Measurements from ENCODE around the gene ZBTB16.

Gene ZBTB16

DNA sequence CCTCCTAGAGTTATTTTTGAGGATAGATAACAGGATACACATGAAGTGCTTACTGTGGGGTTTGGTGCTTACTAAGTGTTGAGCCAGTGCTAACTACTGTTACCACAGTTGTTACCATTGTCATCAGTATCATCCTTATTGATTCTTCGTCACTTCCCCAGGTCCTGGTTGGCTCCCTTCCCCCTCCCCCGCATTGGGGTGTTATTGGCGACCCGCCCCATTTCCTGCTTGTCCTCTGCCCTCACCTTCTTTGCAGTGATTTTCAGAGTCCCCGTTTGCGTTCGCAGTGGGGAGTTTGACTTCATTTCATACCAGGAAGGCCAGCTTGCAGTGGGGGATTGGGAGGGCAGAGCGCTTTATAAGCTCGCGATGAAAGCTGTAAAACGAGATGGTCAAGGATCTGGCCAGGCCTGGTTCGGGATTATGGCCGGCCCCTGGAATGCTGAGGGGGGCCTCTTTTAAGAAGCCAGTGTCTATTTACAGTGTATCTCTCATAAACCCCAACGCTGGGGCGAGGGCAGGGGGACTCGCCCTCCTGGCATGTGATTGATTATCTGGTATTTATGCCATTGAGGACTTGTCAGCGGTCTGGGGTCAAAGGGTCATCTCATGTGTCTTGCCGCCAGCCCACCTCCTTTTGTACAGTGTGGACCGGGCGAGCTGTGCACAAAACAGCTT, 152.1 kb downstream of the ZBTB16 start:
- no peak for DNase-seq (ENCODE audit: low spot score)

DNA sequence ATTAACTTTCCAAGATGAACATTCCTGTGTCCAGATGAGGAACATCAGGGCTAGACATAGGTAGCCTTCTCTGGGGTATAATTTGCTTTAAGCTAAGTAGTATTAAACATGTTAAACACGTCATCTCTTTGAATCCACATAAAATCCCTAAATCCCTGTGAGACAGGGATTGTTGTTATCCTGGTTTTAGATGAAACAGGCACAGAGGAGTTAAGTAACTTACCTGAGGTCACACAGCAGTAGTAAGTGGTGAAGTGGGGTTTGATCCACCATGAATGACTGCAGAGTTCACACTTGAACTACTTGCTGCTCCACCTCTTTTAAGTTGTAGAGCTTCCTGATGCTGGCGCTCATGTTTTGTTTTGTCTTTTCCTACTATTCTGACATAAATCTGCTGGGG, 154.1 kb downstream of the ZBTB16 start:
- DNase-seq (ENCODE audit: low spot score) = no peak

DNA sequence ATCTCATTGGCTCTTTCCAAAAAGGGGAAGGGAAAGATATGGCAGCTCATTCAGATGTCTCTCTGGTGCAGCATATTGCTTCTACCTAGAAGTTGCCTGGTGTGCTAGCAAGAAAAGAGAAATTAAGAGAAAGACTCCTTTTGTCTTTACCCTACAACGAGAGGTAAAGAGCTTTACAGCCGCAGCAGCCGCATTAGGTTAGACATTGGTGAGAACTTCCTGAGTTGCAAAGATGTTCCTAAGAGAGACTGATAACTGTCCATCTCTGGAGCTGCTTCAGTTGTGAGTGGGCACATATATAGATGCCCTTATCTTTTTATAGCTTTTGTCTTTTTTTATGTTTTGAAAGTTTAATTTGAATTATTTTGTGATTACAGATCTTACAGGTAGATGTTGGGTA, 155.9 kb downstream of the ZBTB16 start:
- DNase-seq (ENCODE audit: low spot score) = no peak

DNA sequence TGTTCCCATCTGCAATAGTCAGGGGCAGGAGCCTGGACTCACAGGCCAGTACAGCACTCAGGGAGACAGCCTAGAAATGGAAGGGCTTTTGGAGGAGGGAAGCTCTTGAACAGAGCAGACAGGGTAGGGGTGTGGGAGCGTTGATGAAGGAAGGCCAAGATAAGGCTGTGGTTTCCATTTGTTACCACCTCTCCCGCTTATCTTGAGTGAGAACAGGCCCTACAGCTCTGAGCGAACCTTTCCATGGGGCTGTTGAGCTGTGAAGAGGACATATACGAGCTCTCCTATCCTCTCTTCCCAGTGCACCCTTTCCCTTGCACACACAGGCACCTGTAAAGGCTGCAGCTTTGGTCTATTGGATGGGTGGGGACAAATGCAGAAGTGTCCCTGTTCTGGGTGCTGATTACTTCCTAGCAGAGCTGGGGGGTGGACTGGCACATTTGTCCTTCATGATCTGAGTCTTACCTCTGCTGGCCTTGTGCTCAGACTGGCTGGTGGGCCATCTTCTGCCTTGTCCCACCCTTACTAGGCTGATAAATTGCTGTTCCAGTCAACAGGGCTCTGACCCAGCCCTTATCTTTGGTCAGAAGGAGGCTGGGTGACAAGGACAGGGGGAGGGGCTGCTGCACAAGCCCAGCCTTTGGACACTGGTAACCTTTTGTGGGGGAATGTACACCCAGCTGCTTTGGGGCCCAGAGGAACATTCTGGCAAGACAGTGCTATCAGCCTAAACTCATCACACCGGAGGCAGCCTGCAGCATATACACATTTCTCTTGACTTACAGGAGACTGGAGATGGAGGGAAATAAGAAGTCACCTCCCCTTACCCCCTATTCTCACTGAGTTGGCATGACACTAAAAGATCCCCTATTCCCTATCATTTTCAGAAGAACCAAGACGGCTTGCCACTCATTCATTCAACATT, 156.6 kb downstream of the ZBTB16 start:
- DNase-seq (ENCODE audit: low spot score) = no peak

DNA sequence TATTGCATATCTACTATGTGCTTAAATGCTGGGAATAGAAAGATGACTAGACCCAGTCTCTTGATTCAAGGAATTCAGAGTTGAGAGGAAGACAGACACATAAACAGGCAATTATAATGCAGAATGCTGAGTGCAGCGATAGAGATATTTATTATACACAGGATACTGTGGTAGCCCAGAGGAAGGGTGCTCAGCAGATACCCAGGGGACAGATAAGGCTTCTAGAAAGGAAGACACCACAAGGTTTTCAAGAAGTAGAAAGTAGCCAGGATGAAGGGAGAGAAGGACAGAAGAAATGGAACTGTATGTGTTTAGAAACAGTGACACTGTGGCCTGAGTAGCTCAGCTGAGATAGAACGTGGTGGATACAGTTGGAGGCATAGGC, 157.3 kb downstream of the ZBTB16 start:
- peak; percentile 6 for DNase-seq (ENCODE audit: low spot score)

DNA sequence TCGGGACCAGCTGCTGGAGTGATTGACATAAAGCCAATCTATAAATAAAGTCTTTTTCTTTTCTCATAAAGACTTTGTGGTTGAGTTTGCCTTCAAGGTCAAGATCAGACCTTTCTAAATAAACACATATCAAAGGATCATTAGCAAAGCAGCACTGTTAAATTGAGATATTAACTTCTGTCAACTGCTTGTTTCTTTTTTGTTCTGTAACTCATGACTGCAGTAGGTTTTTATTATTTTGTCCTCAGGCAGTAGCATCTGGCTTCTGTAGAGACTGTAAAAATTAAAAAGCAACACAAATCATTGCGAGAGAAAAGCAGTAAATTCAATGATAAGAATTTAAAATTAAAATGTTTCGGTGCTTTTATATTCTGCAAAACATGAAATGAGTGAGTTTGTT, 159.0 kb downstream of the ZBTB16 start:
- DNase-seq (ENCODE audit: low spot score) = no peak

DNA sequence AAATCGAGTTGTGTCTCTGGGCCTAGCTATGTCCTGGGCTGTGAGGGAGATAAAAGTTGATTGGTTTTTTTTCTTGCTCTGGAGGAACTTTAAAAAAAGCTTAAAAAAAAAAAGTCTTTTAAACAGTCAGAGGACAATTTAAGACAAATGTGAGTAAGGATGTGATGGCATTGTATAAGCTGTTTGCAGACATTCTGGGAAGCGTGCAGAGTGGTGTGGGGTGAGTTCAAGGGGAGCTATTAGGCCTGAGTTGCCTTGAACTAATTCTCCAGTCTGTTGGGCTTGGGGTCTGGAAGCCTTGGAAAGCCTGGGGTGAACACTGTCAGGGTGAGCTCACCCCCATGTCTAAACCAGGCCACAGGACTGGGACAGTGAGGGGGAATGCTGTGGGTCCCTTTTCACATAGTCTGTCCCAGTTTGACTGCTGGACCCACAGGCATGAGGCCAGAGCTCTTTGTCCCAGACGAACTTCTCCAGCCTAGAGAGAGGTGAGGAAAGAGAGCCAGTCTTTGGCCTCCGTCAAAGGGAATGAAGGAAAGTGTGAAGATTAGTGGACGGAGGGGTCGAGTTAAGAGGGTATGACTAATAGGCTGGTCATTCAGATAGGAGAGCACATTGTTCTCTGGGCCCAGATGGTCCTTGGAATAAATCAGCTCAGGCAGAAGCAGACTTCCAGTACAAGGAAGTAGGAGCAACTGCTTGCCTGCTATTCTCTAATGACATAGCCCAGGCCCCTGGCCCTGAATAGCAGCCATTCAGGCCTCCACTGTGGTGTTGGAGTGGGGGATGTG, 160.2 kb downstream of the ZBTB16 start:
- DNase-seq (ENCODE audit: low spot score) = no peak

DNA sequence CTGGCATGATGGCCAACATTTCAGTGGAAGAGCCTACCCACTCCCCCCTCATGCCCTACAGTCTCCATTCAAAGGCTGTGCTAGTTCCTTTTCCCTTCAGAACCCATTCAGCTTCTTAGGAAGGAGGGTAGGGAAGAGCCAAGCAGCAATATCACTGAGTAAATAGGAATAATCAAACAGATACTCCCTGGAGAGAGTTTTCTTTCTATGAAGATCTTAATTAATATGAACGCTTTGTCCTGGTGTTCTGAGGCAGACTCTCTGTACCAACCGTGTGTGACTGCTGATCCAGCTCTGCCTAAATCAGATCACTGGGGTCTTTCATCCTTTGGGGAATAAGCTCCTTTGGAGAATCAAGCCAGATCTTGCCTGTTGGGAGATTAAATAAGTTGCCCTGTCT, 161.5 kb downstream of the ZBTB16 start:
- no peak for DNase-seq (ENCODE audit: low spot score)

DNA sequence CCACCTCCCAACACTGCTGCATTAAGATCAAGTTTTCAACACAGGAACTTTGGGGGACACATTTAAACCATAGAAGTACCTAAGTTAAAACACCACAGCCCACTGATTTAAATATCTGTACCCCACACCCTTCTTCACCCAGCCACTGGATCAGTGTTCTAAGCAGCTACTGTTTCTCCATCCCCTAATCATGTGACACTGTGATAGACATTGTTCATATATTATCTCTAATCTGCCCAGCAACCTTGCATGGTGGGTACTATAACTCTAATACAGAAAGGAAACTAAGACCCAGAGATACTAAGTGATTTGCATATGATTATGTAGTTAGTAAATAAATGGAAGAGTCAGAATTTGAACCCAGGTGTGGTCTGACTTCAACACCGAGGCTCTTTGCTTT, 166.2 kb downstream of the ZBTB16 start:
- DNase-seq (ENCODE audit: low spot score) = no peak

DNA sequence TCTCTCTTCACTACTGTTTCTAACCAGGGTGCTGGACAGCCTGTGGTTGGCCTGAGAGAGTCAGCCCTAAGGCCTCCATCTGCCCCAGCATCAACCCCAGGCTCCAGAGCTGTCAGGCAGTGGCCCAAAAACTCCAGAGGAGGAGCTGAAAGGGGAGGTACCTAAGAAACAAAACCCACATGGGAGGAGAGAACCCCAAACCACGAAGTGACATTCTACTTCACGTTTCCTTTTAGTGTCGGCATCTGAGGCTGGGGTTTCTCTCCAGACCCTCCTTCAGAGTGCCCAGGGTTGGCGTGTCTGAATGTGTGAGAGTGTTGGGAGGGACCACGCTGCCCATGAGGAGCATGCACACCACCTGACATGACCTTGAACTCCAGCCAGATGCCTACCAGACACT, 166.8 kb downstream of the ZBTB16 start:
- no peak for DNase-seq (ENCODE audit: low spot score)

DNA sequence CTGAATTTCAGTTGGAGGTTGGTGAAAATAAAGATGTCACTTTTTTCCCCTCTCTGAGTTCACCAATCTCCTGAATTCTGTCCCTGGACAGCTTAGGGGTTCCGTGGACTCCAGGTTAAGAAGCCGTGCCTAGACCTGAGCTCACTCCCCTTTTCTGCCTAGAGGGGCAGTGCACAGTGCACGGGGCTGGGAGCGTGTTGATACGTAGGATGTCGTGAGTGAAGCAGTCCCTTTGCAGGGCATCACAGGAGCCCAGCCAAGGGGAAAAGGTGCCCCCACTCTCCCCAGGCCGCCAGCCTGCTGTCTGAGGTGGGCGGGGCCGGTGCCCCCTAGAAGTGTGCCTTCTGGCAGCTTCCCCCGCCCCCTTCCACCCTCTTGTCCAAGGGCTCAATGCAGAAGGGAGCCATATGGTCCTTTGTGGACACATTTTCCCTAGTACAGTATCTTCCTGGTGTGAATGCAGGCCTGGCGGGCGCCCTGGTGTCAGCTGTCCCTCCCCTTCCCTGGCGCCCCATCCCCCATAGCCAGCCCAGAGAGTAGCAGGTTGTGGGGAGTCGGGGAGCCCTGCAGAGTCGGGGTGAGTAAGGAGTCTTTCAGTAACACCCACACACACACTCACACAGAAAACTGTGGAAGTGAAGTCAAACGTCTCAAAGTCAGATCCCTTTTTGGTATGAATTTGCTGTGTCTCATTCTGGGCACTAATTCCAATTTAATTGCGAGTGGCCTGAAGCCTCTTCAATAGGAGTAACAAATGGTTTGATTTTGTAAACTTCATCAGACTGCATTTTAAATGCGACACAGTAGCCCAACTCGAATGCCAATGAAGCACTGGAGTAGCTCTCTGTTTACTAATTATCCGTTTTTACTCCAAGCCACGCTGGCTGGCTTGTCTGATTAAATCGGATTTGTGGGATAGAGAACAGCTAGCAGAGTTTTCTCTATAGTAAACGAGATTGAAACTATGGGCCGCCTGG, 169.2 kb downstream of the ZBTB16 start:
- no peak for DNase-seq (ENCODE audit: low spot score)

DNA sequence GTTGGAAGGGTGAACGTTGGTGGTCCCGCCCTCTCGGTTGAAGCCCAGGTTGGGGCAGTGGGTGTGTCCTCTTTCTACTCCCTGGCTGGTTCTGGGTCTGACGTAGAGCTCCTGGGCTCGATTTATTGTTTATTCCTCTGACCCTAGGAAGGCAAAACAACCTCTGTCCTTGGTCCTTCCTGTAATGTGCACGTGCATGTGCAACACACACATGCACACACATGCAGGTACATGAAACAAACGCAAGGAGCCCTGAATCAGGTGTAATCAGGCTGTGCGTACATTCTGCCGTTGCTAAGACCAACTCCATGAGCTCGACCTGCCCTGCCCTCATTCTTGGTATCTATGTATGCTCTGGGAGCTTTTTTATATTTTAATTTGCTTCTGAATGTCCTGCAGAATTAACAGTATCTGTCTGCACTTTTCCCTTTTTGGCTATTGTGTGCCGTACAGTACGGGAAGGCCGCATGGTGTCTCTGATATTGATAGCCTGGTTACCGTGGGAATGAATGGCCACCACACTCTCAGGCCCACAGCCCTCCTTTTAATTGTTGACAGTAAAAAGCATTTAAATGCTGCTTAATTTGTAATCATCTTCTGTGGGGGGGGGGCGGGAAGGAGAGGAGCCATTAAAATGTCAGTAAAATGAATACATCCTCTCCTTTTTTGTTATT, 170.7 kb downstream of the ZBTB16 start:
- DNase-seq (ENCODE audit: low spot score) = no peak

DNA sequence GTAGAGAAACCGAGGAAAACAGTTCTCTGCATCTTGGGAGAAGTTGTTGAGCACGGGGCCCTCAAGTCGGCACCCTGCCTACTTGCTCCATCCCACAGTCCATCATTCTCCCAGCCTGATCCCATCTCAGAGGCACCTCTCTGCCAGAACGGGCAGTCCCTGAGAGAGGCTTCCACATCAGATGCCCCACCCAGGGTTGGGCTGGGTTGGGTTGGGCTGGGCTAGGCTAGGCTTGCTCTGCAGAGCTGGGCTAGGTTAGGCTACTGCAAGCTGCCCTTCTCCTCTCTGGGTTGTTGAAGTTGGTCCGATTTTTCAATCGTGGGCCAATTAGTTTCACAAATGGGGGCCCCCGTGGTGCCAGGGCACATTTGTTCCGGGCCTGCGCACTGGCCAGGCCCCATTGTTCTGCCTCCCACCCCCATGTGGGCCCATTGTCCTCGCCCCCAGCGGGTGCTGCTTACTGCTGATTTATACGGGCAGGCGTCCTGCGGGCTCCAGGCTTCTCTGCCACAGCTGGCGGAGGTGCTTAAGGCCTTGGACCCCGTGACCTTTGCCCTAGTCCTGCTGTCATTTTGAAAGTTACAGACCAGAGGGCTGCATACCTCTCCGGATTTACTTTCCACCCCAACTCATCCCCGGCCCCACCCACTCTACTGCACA, 173.0 kb downstream of the ZBTB16 start:
- DNase-seq (ENCODE audit: low spot score) = no peak

DNA sequence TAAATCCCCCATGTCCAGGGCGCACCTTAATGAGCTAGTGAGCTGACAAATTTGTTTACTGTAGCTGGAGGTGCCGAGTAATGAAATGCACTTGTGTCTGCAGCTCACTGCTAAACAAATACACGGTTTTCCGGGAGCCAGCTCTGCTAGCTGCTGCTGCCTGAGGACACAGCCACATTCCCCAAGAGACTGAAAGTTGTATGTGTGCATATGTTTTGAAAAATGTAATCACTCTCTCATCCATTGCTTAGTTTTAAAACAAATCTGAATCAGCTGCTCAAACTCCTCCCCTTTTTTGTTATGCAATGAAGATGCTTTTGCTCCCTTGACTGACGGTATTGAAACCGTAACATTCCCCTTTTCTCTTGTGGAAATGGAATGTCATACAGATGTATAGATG, 174.2 kb downstream of the ZBTB16 start:
- DNase-seq (ENCODE audit: low spot score) = no peak

DNA sequence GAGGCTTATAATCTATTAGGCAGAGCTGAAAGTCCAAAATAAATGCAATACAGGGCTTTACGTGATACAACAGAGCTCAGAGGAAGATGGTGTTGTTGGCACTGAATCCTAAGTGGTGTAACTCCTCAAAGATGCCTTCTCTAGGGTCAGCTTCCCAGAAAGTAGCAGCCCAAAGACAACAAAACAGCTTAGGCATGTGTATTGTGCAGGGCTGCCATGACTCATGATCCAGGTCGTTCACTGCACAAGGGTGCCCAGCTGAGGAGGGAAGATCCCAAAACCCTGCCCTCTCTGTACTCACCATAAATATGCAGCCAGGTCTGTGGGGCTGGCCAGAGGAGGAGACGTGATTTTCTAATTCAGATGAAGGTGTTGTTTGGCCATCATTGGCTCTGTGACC, 177.3 kb downstream of the ZBTB16 start:
- no peak for DNase-seq (ENCODE audit: low spot score)

DNA sequence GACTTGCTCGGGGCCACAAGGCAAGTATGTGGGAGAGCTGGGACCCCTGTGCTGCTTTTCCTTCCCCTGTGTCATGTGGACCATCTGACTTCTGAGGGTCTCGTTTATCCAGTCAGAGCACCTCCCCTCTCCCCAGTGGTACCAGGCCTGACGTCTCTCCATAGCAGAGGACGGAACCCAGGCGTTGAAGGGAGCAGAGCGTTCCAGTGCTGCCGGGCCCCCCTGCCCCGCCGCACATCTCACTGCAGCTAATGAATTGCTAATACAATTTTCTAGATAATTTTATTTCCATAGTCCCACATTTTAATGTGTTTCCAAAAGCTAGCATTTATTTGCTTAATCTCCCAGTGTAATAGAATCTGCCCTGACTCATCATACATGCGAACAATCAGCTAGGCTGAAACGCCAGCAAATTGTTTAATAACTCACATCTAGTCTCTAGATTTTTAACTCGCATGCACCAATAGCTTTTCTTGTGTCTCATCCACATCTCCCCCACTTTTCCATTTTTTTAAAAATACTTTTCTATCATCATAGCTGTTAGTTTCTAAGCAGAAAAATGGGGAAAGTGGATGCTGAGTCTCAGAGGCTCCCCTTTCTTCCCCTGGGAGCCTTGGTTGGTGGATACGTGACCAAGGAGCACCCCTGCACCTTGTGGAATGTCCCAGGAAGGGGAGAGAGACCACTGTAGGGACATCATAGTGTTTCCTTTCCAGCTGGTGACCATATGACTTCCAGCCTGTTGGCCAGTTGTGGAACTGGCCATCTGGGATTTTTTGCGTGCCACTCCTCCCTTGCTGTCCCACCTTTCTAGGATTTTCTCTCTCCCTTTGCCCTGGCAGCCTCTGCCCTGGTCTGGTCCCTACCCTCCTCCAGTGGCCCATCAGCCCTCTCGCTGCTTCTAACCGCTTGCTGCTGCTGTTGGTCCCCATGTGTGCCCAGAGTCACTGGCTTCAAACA, 178.1 kb downstream of the ZBTB16 start:
- DNase-seq (ENCODE audit: low spot score) = no peak

DNA sequence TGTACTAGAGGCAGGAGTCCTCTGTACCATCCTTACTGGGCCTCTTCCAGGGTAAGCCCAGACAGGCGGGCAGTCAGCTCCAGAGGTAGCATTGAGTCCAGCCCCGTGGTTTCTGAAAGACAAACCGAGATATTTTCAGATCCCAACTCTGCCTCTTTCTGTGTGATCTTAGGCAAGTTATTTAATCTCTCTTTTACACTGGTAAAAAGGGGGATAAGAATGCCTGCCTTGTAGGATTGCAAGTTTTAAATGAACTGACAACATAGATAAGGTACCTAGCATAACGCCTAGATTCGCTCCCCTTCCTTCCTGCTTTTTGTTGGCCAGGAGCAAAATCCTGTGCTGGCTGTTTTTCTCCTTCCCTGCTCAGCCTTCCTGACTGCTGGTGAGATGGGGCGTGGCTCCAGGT, 180.2 kb downstream of the ZBTB16 start:
- DNase-seq (ENCODE audit: low spot score) = no peak

DNA sequence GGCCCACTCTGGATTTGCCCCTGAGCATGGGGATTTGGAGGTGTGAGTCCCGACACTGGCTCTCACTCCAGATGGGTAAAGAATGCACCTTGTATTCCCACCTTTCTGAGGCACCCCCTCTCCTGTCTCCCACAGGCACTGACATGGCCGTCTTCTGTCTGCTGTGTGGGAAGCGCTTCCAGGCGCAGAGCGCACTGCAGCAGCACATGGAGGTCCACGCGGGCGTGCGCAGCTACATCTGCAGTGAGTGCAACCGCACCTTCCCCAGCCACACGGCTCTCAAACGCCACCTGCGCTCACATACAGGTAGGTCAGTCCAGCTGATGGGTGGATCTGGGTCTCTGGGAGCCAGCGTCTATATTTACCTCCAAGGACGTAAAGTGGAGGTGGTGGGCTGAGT, 182.5 kb downstream of the ZBTB16 start:
- no peak for DNase-seq (ENCODE audit: low spot score)
